A549 (cell line): ENCODE measurements around the gene HLA-DMB. TPM values are rescaled to one million over a fixed set of nuclear protein-coding genes. Genes with fewer than 3 reads are reported as not detected.

Experiments used
- ATAC-seq, 2 experiments: fragments of 200-7000 bp in 1 of 2; fragments of >200 bp in 1 of 2; cut with Nextera tagmentation in 1 of 2; cut with Tn5 transposase in 1 of 2; 3 replicates each; pipeline versions ENCODE4 v1.8.0 to v1.9.1; 2018 to 2020; ENCODE audit warnings: mild to moderate bottlenecking in 1 of 2, moderate library complexity in 1 of 2
- CTCF ChIA-PET: fragments of 300-600 bp; sonication (Branson Sonifier 250); formaldehyde crosslinking; extraction: SDS; loops from one replicate; lab custom pipeline; 2021; ENCODE audit warnings: antibody characterized with exemption, inconsistent platforms; lab: Yijun Ruan, JAX
- POLR2A ChIA-PET: fragments of 350-600 bp; formaldehyde crosslinking; extraction: SDS; loops from one replicate; lab custom pipeline; 2021; ENCODE audit warnings: antibody characterized with exemption, inconsistent platforms; lab: Yijun Ruan, JAX
- DNase-seq, 2 experiments: peaks; one replicate each; pipeline versions ENCODE4 v3.0.0 to v3.0.0-alpha.2; 2011 to 2016; ENCODE audit warnings: low read depth in 1 of 2, low spot score in 1 of 2
- FAIRE-seq: peaks from 2 replicates; lab custom pipeline; 2011; peaks lifted over from hg19 to GRCh38; lab: Jason Lieb, UNC
- H3K27ac ChIP-seq, 2 experiments: fragments of >200 bp; sonication (Bioruptor Twin); formaldehyde crosslinking; 3 replicates each; pipeline ENCODE4 v1.5.1; 2016 to 2017
- H3K4me1 ChIP-seq: fragments of >200 bp; sonication (Bioruptor Twin); formaldehyde crosslinking; 3 replicates; pipeline ENCODE4 v1.6.1; 2016
- H3K4me2 ChIP-seq: fragments of >200 bp; sonication (Bioruptor Twin); formaldehyde crosslinking; 3 replicates; pipeline ENCODE4 v1.6.1; 2016
- H3K4me3 ChIP-seq: fragments of >200 bp; sonication (Bioruptor Twin); formaldehyde crosslinking; 3 replicates; pipeline ENCODE4 v1.5.1; 2016
- H3K9me3 ChIP-seq: fragments of >200 bp; sonication (Bioruptor Twin); formaldehyde crosslinking; 3 replicates; pipeline ENCODE4 v1.6.1; 2016
- ATOH8 ChIP-seq: fragments of 250-450 bp; sonication (Bioruptor Pico); IDR thresholded peaks from 2 replicates; pipeline ENCODE4 v1.5.0; 2020; ENCODE audit warnings: low read depth, mild to moderate bottlenecking, moderate library complexity
- BCL3 ChIP-seq: fragments of >200 bp; sonication (Bioruptor Twin); formaldehyde crosslinking; IDR thresholded peaks from 3 replicates; pipeline ENCODE4 v1.6.1; 2016
- CBX8 ChIP-seq: fragments of 200-600 bp; sonication (generic); IDR thresholded peaks from 2 replicates; pipeline ENCODE4 v1.6.1; 2016
- CEBPB ChIP-seq, 2 experiments: fragments of >200 bp in 1 of 2; sonication (Bioruptor Twin) in 1 of 2; formaldehyde crosslinking in 1 of 2; IDR thresholded peaks; 2 replicates each; pipeline ENCODE4 v1.6.1; 2012 to 2016
- CHD4 ChIP-seq: fragments of 200-600 bp; sonication (generic); IDR thresholded peaks from 2 replicates; pipeline ENCODE4 v1.6.1; 2016; ENCODE audit warnings: antibody characterized with exemption, mild to moderate bottlenecking, borderline replicate concordance
- CTCF ChIP-seq: fragments of >200 bp; sonication (Bioruptor Twin); formaldehyde crosslinking; IDR thresholded peaks from 3 replicates; pipeline ENCODE4 v1.5.1; 2016
- ELK1 ChIP-seq: fragments of 150-350 bp; IDR thresholded peaks from 2 replicates; pipeline ENCODE4 v1.6.1; 2014; ENCODE audit warnings: low read depth, mild to moderate bottlenecking, low read length
- EP300 ChIP-seq, 2 experiments: fragments of >200 bp; sonication (Bioruptor Twin); formaldehyde crosslinking; IDR thresholded peaks; 2 replicates in 1 of 2; 3 replicates in 1 of 2; pipeline ENCODE4 v1.6.1; 2016 to 2017
- FOSL2 ChIP-seq, 2 experiments: fragments of 450-650 bp in 1 of 2; fragments of >200 bp in 1 of 2; sonication (Bioruptor Twin) in 1 of 2; formaldehyde crosslinking; IDR thresholded peaks; 2 replicates each; pipeline versions ENCODE4 v1.5.0 to v1.6.1; 2016 to 2020; ENCODE audit warnings: mild to moderate bottlenecking in 1 of 2, moderate library complexity in 1 of 2
- FOXS1 ChIP-seq: fragments of 250-450 bp; sonication (Bioruptor Pico); IDR thresholded peaks from 2 replicates; pipeline ENCODE4 v1.5.0; 2020; ENCODE audit warnings: mild to moderate bottlenecking, moderate library complexity
- GATA3 ChIP-seq: IDR thresholded peaks from 2 replicates; pipeline ENCODE4 v1.6.1; 2012; ENCODE audit warnings: borderline replicate concordance
- HMGXB4 ChIP-seq: fragments of 250-450 bp; sonication (Bioruptor Pico); IDR thresholded peaks from 2 replicates; pipeline ENCODE4 v1.5.0; 2021; ENCODE audit warnings: mild to moderate bottlenecking, moderate library complexity, borderline replicate concordance
- HOXB5 ChIP-seq: fragments of 250-450 bp; sonication (Bioruptor Pico); IDR thresholded peaks from 2 replicates; pipeline ENCODE4 v1.5.0; 2020; ENCODE audit warnings: mild to moderate bottlenecking, moderate library complexity
- JUN ChIP-seq, 2 experiments: fragments of >200 bp; sonication (Bioruptor Twin); formaldehyde crosslinking; IDR thresholded peaks; 2 replicates in 1 of 2; 3 replicates in 1 of 2; pipeline ENCODE4 v1.6.1; 2016 to 2017
- KDM5A ChIP-seq: fragments of 200-600 bp; sonication (generic); IDR thresholded peaks from 2 replicates; pipeline ENCODE4 v1.6.1; 2016; ENCODE audit warnings: antibody characterized with exemption, mild to moderate bottlenecking
- MAFK ChIP-seq: fragments of 450-650 bp; IDR thresholded peaks from 2 replicates; pipeline ENCODE4 v1.6.1; 2014; ENCODE audit not compliant: partially characterized antibody
- MAZ ChIP-seq: fragments of 150-350 bp; IDR thresholded peaks from 2 replicates; pipeline ENCODE4 v1.6.1; 2014; ENCODE audit warnings: antibody characterized with exemption, low read depth, low read length, borderline replicate concordance
- RAD21 ChIP-seq, 2 experiments: fragments of >200 bp in 1 of 2; sonication (Bioruptor Twin) in 1 of 2; formaldehyde crosslinking in 1 of 2; IDR thresholded peaks in 1 of 2; conservative IDR thresholded peaks in 1 of 2; 2 replicates in 1 of 2; 3 replicates in 1 of 2; pipeline ENCODE4 v1.6.1; 2012 to 2018; ENCODE audit warnings: inconsistent platforms in 1 of 2
- RARB ChIP-seq: fragments of 250-450 bp; sonication (Bioruptor Pico); IDR thresholded peaks from 2 replicates; pipeline ENCODE4 v1.8.0; 2021; ENCODE audit warnings: mild to moderate bottlenecking, moderate library complexity
- RFX5 ChIP-seq: fragments of 450-650 bp; IDR thresholded peaks from 2 replicates; pipeline ENCODE4 v1.7.1; 2014; ENCODE audit warnings: antibody characterized with exemption, mild to moderate bottlenecking, moderate library complexity
- SREBF2 ChIP-seq: fragments of 450-650 bp; IDR thresholded peaks from 2 replicates; pipeline ENCODE4 v1.6.1; 2014; ENCODE audit warnings: mild to moderate bottlenecking, moderate library complexity
- TFCP2L1 ChIP-seq: fragments of 250-450 bp; sonication (Bioruptor Pico); IDR thresholded peaks from 2 replicates; pipeline ENCODE4 v1.5.0; 2021; ENCODE audit warnings: mild to moderate bottlenecking
- TP53 ChIP-seq: fragments of 250-450 bp; sonication (Bioruptor Pico); IDR thresholded peaks from 2 replicates; pipeline ENCODE4 v1.5.0; 2021; ENCODE audit warnings: mild to moderate bottlenecking, moderate library complexity
- USF2 ChIP-seq: fragments of 450-650 bp; IDR thresholded peaks from 2 replicates; pipeline ENCODE4 v1.6.1; 2014; ENCODE audit warnings: antibody characterized with exemption
- ZSCAN20 ChIP-seq: fragments of 250-450 bp; sonication (Bioruptor Pico); IDR thresholded peaks from 2 replicates; pipeline ENCODE4 v1.8.0; 2022; ENCODE audit warnings: mild to moderate bottlenecking, moderate library complexity
- WGBS: methylation state at CpG from one replicate; pipeline ENCODE4 v1.1.6; 2017; ENCODE audit errors: missing lambda C conversion rate; 5-methylcytosine and 5-hydroxymethylcytosine counted together
- polyA plus RNA-seq, 4 experiments: library from polyadenylated mRNA; depleted of rRNA in 3 of 4; stranded (reverse); fragments of >200 nt; fragmentation: RNase III in 1 of 4; extraction: RNeasy Plus Mini Kit Qiagen cat#74134 plus additional on column Dnase treatment in 1 of 4; gene quantifications; 2 replicates in 3 of 4; 3 replicates in 1 of 4; pipeline ENCODE4 v1.2.3, GENCODE V29; 2011 to 2017

Gene HLA-DMB
- polyA plus RNA-seq, 2 of the 4 experiments (the other 2 are of a cell fraction), result 3.7 to 14.3 TPM

GRCh38 chr6:32954986-32955802 is 14.4 kb upstream of the HLA-DMB start:
- POLR2A ChIA-PET, result interaction anchor here (4.0 kb wide), 1 partner anchor 17 kb away, joined by 29 read pairs; no protein-coding TSS in a partner anchor
- Histone ChIP-seq H3K4me3 (no peak overlapping the region), H3K9me3 (no peaks in the 10 kb centered on the region), H3K27ac (no peak overlapping the region), H3K4me1 (peaks cover 5% of the 10 kb centered on the region; the same call in 1 of the 3 replicates), H3K4me2 (no peak overlapping the region)
- CTCF ChIA-PET, result interaction anchor here (0.6 to 5.1 kb wide), 10 partner anchors 12 to 293 kb away, joined by 3 to 40 read pairs (median 10); partner anchors contain the start of gene TAP2
- DNase-seq, result peak in 1 of 2 experiments; percentile 54
- ATAC-seq, result peak; percentile 39 to 67; a peak in 5 of 6 replicates
- whole genome bisulfite sequencing, result 34% methylated on average over 3 of the region's 3 CpGs
- TF ChIP-seq RAD21 (conservative IDR thresholded peaks at IDR 0.05 in 1 of 2, IDR thresholded peaks at IDR 0.05 in 1 of 2) (0 out of 5 replicates have a peak, but pooled peaks of 1 of the 2 experiments have one; percentile 7), EP300 (IDR thresholded peaks at IDR 0.05) (no peak), USF2 (no peak), GATA3 (no peak), ELK1 (no peak), MAFK (peak; percentile 64), ATOH8 (CRISPR knock-in tag) (no peak), CEBPB (IDR thresholded peaks at IDR 0.05) (no peak), SREBF2 (no peak), HMGXB4 (CRISPR knock-in tag) (no peak), JUN (IDR thresholded peaks at IDR 0.05) (no peak), CTCF (0 out of 3 replicates have a peak, but pooled peaks have one; percentile 27), HOXB5 (CRISPR knock-in tag) (no peak), FOXS1 (CRISPR knock-in tag) (no peak)
- FAIRE-seq, result no peak

- 78% methylated on average over 4 of the region's 4 CpGs for WGBS
- no peaks in the 10 kb centered on the region for H3K9me3 ChIP-seq
- no peak for DNase-seq
- CTCF ChIA-PET, result interaction anchor here (1.0 to 5.2 kb wide), 14 partner anchors 13 to 294 kb away, joined by 3 to 40 read pairs (median 10); partner anchors contain the start of genes BRD2 and TAP2
- H3K4me3 ChIP-seq, result no peak overlapping the region
- no peak for ATAC-seq
- H3K27ac ChIP-seq, result no peak overlapping the region
- TF ChIP-seq CHD4 (no peak), MAFK (no peak), ZSCAN20 (CRISPR knock-in tag) (no peak), KDM5A (no peak), RARB (CRISPR knock-in tag) (no peak), HOXB5 (CRISPR knock-in tag) (no peak), SREBF2 (no peak), TFCP2L1 (no peak), RFX5 (no peak), FOSL2 (IDR thresholded peaks at IDR 0.05) (no peak), FOSL2 (CRISPR knock-in tag; IDR thresholded peaks at IDR 0.05) (no peak), MAZ (no peak), CBX8 (no peak), TP53 (CRISPR knock-in tag) (no peak), BCL3 (no peak), USF2 (no peak)
- POLR2A ChIA-PET, result interaction anchor here (4.0 kb wide), 1 partner anchor 18 kb away, joined by 29 read pairs; no protein-coding TSS in a partner anchor
- no peak overlapping the region for H3K4me2 ChIP-seq
- FAIRE-seq, result no peak
- H3K4me1 ChIP-seq, result peaks cover 5% of the 10 kb centered on the region; the same call in 1 of the 3 replicates
These were observed 13.4 kb upstream of the HLA-DMB start for GRCh38 chr6:32954267-32954666.
